HepG2 (cell line): ENCODE measurements around the gene ARHGAP5. TPM values are rescaled to one million over a fixed set of nuclear protein-coding genes. Genes with fewer than 3 reads are reported as not detected.

Experiments
- ATF6 ChIP-seq: sonication (generic); formaldehyde crosslinking; conservative IDR thresholded peaks from 2 replicates; pipeline ENCODE4 v1.4.0; 2020; ENCODE audit warnings: missing genetic modification reagents
- CREB3 ChIP-seq: sonication (generic); formaldehyde crosslinking; IDR thresholded peaks from 2 replicates; pipeline ENCODE4 v1.5.0; 2020; ENCODE audit warnings: missing genetic modification reagents
- NKX3-1 ChIP-seq: sonication (generic); formaldehyde crosslinking; IDR thresholded peaks from 2 replicates; pipeline ENCODE4 v1.5.0; 2020; ENCODE audit warnings: missing genetic modification reagents
- ZBTB10 ChIP-seq: sonication (generic); formaldehyde crosslinking; IDR thresholded peaks from 2 replicates; pipeline ENCODE4 v1.4.0; 2020; ENCODE audit warnings: missing genetic modification reagents, borderline replicate concordance
- ZBTB42 ChIP-seq: sonication (generic); formaldehyde crosslinking; IDR thresholded peaks from 2 replicates; pipeline ENCODE4 v1.5.0; 2020; ENCODE audit warnings: mild to moderate bottlenecking, missing genetic modification reagents
- ZNF513 ChIP-seq: sonication (generic); formaldehyde crosslinking; conservative IDR thresholded peaks from 2 replicates; pipeline ENCODE4 v1.5.0; 2020; ENCODE audit warnings: missing genetic modification reagents
- polyA plus RNA-seq, 8 experiments: library from polyadenylated mRNA; depleted of rRNA in 3 of 8; stranded (reverse) in 7 of 8; unstranded in 1 of 8; fragments of >200 nt; fragmentation: Illumina TruSeq in 4 of 8; extraction: Trizol in 4 of 8; gene quantifications; 2 replicates each; pipeline versions ENCODE4 v1.2.1 to v1.2.3, GENCODE V29; 2011 to 2016; ENCODE audit warnings: low read depth in 4 of 8, missing spikeins in 1 of 8, mixed read lengths in 1 of 8; ENCODE audit not compliant: insufficient read depth in 1 of 8
- total RNA-seq, 5 experiments: library from RNA; depleted of rRNA; stranded (reverse); fragments of >200 nt; fragmentation: Illumina TruSeq; extraction: Trizol; gene quantifications; 2 replicates each; pipeline ENCODE4 v1.2.3, GENCODE V29; 2016; ENCODE audit warnings: low read depth in 1 of 5

ARHGAP5 gene
- total and polyA plus RNA-seq, 2 of the 13 experiments (the other 11 are each of a cell fraction or from before 2014, with no cell fraction given) = 33.7 to 144 TPM

- TF ChIP-seq ZNF513 (CRISPR knock-in tag) (no peak), CREB3 (CRISPR knock-in tag) (no peak), ZBTB42 (CRISPR knock-in tag) (no peak), ATF6 (CRISPR knock-in tag) (no peak), NKX3-1 (CRISPR knock-in tag) (no peak), ZBTB10 (CRISPR knock-in tag) (no peak)
Observed at GRCh38 chr14:32128703-32129102, 51.6 kb downstream of the ARHGAP5 start (continued).
